NCI-H1105 (cell line): ENCODE data around the gene HSP90AB1.

Experiments used
- DNase-seq: peaks from one replicate; lab custom pipeline; 2025; lab: John Stamatoyannopoulos, UW

Gene HSP90AB1

DNA sequence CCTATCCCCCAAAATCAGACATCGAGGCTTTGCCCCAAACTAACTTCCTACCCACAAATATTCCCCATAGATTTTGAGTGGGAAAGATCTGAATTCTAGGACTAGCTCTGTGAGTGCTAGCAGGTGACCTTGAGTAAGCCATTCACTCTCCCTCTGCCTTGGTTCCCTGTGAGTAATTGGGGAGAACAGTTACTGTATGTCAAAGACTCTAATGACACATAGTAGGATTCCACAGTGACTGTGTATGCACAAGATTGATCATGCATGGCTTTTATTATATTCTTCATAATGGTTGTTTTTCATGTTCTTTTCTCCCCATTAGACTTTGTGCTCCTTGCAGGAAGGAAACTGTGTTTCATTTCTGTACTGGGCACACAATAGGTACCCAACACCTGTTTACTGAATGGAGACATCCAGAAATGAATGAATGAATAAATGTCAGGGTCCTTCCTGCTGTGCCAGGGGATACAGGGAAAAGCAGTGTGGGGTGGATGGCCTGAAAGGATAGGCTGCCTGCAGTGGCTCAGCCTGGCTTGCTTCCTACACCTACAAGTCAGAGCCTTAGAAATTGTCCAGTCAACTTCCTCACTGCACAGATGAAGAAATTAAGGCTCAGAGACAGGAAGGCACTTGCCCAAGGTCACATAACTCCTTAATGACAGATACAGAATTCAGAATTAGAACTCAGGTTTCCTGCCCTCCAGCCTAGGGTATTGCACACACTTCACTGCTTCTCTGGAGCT is 22.4 kb downstream of the HSP90AB1 start:
- no peak for DNase-seq

DNA sequence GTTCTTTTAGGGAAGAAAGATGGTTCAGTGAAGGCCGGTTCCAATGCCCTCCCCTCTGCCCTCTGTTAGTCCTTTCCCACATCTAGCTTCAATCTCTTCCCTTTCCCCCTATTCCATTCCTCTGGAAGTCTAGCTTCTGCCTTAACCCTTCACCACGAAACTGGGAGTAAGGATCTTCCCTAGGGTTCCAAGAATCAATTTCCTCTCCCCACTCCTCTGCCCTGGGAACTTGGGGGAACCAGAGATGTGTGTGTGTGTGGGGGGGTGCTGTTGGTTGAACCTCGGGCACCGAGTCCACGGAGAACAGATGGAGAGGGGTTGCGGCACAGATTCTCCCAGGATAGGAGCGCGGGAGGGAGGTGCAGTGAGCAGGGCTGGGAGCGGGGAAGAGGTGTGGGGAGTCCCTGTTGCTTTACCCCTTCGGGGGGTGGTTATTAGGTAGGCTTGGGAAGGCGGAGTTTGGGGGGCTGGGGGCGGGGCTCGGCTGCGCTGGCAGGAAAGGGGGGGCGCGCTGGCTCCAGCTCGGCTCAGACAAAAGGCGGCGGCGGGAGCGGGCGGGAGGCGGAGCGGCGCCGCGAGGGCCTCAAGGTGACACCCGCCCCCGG is 23.1 kb downstream of the HSP90AB1 start, which contains the start of gene TMEM151B:
Gene TMEM151B (plus strand): TSS at position 530 of the 605 bp plus-strand sequence. CDS start 293 bp downstream, outside the sequence.
- DNase-seq: peak; percentile 43

DNA sequence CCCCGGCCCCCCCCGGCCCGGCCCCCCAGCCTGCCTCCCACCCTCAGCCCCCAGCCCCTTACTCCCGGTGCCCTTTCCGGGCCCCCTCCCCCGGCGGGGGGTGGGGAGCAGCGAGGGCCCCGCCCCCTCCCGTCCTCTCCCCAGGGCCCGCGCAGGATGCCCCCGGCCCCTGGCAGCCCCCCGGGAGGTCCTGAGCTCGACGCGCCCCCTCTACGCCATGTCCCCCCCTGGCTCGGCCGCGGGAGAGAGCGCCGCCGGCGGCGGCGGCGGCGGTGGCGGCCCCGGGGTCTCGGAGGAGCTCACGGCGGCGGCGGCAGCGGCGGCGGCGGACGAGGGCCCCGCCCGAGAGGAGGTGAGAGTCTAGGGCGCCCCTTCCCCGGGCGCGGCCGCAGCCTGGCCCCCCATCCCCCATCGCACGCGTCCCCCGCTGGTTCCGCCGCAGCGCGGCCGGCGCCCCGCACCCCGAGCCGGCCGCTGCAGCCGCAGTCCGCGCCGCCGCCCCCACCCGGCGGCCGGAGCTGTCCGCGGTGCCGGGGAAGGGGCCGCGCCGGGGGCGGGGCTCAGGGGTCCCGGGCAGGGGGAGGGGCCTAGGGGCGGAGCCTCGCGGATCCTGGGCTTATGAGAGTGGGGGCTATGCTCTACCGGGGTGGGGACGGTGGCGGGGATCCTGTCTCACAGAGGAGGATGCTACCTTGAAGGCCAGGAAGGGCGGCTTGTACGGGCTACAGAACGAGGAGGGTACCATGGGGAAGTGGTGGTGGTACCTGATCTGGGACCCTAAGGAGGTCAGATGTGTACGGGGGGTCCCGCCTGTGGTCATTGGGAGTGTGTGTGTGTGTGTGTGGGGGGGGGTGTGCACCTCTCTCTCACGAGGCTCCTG is 23.9 kb downstream of the HSP90AB1 start:
- DNase-seq: peak; percentile 45

DNA sequence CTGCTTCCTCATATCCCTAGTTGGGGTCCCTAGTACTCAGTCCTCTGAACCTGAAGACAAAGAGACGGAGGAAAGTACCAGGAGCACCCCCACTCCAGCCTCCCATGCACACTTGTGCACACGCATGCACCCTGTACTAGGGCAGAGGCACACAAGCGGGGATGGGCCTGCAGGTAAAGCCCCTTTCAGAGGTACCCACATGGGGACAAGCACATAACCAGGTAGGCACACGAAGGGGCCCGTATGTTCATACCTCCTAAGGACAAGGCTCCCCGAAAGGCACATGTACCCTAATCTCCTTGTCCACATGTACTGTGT is 24.5 kb downstream of the HSP90AB1 start:
- no peak for DNase-seq

DNA sequence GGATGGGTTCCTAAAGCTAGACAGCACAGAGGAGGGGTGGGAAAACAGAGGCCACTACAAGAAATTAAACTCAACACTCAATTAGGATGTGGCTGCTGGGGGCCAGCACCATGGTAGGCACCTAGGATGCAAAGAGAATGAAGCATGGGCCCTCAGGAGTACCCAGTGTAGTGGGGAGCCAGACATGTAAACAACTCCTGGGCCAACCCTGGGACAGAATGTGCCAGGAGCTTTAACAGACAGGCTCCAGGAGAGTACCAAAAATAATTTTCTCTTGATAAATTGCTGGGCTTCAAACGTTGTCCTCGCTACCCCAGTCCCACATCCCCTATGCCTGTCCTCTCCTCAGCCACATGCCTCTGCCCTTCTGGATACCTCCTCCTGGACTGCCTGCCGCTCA is 25.0 kb downstream of the HSP90AB1 start:
- DNase-seq: no peak

DNA sequence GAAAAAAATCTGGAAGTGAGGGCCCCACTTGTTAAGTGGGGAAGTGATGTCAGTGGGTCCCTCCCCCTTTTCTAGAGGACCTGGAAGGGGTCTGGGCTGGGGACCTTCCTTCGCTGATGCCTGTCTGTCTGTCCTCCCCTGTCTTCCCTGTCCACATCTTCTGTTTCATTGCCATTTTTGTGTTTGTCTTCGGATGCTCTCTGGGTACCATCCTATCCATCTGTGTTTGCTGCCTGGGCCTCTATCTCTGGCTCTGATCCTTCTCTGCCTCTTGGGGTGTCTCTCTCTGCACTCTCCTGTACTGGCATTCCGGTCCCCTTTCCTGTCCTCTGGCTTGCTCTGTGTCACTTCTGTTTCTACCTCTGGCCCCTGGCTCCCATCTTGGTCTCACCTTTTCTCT is 25.6 kb downstream of the HSP90AB1 start:
- DNase-seq: no peak

DNA sequence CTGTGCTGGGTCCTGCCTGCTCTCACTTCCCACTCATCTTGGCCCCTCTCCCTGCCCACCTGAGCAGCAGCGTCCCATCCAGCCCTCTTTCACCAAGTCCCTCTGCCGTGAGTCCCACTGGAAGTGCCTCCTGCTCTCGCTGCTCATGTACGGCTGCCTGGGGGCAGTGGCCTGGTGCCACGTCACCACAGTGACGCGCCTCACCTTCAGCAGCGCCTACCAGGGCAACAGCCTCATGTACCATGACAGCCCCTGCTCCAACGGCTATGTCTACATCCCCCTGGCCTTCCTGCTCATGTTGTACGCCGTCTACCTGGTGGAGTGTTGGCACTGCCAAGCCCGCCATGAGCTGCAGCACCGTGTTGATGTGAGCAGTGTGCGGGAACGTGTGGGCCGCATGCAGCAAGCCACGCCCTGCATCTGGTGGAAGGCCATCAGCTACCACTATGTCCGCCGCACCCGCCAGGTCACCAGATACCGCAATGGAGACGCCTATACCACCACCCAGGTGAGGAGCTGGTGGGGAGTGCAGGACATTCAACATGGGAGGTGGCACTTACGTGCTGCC is 26.2 kb downstream of the HSP90AB1 start:
- no peak for DNase-seq

DNA sequence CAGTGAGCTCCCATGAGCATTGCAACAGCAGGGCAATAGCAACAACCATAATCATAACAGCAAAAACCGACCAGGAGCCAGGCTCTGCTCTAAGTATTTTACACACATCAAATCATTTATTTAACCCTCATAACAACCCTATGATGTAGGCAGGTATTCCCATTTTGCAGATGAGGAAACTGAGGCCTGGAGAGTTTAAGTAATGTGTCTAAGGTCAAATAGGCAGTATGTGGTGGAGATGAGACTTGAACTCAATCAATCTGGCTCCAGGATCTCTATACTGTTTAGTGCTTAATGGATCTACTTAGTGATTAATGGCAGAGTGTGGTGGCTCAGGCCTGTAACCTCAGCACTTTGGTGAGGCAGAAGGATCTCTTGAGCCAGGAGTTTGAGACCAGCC is 26.7 kb downstream of the HSP90AB1 start:
- no peak for DNase-seq

DNA sequence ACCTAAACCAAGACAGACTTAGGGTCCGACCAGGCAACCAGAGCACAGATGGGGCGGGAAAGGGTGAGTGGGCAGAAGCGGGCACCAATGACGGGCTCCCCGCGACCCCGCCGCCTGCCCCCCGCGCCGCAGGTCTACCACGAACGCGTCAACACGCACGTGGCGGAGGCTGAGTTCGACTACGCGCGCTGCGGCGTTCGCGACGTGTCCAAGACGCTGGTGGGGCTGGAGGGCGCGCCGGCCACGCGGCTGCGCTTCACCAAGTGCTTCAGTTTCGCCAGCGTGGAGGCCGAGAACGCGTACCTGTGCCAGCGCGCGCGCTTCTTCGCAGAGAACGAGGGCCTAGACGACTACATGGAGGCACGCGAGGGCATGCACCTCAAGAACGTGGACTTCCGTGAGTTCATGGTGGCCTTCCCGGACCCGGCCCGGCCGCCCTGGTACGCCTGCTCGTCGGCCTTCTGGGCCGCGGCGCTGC is 28.4 kb downstream of the HSP90AB1 start:
- DNase-seq: no peak

DNA sequence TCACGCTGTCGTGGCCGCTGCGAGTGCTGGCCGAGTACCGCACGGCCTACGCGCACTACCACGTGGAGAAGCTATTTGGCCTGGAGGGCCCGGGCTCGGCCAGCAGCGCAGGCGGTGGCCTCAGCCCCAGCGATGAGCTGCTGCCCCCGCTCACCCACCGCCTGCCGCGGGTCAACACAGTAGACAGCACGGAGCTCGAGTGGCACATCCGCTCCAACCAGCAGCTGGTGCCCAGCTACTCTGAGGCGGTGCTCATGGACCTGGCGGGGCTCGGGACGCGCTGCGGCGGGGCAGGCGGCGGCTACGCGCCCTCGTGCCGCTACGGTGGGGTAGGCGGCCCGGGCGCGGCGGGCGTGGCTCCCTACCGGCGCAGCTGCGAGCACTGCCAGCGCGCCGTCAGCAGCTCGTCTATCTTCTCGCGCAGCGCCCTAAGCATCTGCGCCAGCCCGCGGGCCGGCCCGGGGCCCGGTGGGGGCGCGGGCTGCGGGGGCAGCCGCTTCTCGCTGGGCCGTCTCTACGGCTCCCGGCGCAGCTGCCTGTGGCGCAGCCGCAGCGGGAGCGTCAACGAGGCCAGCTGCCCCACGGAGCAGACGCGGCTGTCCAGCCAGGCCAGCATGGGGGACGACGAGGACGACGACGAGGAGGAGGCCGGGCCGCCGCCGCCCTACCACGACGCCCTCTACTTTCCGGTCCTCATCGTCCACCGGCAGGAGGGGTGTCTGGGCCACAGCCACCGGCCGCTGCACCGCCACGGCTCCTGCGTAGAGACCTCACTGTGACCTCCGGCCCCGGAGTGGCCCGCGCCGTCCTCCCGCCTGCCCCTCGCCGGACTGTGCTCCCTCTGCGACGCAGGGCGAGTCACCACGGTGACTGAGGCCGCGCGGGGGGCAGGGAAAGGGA is 29.1 kb downstream of the HSP90AB1 start:
- DNase-seq: no peak

DNA sequence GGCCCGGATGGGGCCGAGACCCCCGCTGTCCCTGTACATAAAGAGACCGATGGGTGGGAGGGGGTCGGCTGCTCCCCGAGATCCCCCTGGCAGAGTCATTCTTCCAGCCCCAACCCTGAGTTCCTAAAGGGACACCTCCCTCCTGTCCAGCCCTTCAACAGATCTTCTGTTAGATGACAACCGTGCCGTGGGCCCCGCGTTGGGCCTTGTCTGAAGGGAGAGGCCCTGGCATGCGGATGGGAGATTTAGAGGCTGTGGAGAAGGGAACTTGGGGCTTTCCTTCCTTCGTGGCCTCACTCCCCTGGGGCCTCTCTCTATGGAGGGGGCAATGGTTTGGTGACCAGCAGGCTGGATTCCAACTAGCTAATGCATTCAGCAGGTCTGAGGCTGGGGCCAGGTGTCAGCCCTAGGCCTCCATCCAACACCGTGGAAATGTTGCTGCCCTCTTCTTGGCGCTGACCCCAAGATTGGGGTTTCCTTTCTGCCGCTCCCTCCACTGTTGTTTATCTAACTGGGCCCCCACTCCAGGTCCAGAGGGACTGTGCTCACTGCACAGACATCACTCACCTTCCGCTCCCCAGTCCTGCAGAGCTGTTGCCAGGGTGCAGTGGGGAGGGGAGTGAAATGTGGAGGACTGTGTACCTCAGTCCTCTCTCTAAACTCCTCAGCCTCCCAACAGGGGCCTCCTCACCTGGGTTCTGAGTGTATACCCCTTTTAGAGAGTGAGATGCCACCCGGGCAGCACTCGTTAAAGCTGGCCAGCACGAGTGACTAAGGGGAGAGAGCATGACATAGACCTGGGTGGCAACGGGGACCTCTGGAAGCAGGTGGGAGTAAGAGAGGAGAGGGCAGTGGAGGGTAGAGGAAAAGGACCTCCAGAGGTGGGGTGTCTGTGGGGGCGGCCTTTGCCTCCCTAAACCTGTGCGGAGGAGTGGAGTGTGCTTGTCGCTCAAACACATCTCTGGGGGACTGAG is 30.1 kb downstream of the HSP90AB1 start:
- DNase-seq: no peak

DNA sequence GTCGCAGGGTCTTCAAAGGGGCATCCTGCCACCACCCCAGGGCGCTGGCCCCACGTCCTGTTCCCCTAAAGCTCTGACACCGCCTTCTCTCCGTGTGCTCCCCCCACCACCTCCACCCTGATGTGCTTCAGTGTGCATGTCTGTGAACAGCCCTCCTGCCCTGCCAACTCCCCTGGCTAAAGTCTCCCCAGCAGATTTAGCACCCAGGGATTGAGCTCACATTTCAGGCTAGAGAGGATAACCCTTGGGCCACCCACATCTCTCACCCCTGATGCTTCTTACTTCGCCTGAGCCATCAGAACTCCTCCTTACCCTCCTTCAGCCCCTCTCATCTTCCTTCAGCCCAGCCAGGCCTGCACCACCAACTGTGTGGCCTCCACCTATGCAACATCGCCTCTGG is 30.9 kb downstream of the HSP90AB1 start:
- no peak for DNase-seq

DNA sequence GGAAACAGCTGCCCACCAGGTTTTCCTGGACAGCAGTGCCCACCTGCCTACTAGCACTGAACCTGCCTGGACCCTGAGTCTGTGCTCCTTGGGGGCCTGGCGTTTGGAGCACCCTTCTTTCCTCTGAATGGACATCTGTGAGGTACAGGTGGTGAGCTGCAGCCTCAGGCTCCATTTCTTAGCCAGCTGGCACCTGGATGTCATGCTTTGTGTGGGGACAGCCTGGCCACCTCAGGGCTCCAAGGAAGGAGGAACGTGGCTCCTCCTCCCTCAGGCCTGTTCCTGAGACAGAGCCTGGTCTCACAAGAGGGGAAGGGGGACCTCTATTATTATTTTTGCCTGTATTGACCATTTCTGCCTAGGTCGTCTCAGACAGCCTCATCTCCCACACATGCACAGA is 31.4 kb downstream of the HSP90AB1 start:
- no peak for DNase-seq

DNA sequence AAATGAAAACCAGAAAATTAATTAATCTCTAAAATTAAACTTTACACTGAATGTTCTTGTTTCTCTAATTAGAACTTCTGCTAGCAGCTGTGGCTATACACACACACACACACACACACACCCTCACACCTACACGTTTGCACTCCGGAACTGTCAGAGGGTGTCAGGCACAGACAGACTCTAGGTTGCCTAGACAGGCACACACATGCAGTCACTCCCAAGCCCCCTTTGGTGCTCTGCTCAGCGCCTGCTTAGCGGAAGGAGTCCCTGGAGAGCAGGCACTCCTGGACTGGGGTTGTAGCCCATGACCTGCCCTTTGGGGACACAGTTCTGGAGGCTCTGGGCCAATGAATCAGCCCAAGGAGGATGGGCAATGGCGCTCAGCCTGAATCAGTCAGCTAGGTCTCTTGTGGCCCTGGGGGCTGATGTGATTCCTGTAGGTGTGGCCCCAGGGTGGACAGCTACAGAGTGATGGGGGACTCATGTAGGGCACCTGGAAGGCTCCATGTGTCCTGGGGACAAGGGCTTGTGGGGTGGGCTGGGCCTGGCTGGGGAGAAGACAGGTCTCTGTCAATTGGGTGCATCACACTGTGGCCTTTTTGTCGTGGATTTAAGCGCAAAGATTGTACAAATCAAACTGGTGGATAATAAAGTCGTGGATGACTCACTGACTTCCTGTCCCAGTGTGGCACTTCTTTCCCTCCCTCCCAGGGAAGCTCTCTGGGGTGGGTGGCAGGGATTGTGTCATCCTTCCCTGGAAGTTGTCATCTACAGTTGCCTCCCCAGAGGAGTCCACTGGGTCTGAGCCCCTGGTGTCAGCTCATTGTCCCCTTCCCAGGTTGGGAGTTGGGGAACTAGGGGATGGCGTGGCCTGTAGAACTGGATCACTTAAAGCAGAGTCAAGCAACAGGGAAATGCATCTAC is 32.1 kb downstream of the HSP90AB1 start:
- no peak for DNase-seq

DNA sequence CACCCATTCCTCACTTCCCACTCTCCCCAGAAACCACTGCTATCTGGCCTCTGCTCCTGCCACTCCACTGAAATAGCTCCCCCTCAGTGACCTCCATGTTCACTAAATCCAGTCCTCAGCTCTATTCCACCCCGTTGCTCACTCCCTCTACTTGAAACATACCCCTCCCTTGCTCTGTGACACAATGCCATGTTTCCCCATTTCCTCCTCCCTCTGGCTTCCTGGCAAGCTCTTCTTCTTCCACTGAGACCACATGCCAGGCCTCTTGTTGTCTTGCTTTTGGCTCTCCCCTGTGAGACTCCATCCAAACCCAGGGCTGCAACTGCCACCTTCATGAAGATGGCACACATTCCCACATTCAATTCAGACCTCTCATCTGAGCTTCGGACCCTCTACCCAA is 37.2 kb downstream of the HSP90AB1 start:
- no peak for DNase-seq

DNA sequence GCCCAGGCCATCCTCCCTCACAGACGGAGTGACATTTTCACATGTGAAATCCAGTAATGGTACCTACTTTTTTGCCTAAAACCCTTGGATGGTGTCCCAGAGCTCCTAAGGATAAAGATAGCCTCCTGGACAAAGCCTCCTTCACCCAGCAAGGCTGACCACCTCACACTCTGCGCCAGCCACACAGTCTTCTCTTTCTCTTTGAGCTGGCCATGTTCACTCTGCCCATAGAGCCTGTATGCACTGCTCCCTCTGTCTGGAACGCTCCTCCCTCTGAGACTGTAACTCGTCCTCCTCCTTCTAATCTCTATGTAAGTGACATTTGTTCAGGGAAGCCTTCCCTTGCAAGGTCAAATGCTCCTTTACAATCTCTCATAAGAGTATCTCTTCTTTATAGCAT is 38.0 kb downstream of the HSP90AB1 start:
- DNase-seq: no peak

DNA sequence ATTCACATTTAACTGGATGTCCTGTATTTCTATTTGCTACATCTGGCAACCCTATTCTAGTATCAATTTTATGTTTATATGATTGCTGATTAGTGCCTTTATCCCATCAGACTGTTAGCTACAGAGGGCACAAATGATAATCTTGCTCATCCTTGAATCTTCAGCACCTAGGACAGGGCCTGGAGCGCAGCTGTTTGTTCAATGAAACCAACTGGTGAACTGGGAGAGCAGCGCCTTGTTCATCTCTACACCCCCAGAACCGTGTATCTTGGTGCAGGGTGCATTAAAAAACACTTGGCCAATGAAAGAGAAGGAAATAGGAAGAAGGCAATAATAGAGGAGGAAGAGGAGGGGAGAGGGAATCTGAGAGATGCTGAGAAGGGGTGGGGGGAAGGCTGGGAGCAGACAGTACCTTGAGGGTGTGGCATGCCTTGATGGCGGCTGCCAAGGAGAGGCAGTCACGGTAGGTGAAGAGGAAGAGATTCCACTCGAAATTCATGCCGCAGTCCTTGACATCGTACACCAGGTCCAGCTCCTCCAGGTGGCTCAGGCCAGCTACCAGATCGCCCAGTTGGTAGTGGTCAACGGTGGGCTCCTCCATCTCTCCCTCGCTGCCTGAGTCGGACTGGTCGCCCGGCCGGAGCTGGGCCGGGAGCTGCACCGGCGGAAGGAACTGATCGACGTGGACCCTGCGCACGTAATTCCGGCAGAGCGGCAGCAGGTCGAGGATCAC is 38.8 kb downstream of the HSP90AB1 start:
- DNase-seq: no peak

DNA sequence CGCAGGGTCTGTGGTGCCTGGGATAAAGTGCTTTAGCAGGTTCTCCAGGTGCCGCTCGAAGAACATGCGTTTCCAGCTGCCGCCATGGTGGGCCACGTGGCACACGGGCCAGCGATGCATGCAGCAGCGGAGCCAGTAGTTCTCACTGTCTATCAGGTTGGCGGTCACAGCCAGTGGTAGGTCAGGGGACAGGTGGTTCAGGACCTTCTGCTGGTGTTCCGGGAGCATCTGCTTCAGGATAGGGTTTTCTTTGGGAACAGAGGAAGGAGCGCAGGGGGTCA is 39.3 kb downstream of the HSP90AB1 start:
- no peak for DNase-seq

DNA sequence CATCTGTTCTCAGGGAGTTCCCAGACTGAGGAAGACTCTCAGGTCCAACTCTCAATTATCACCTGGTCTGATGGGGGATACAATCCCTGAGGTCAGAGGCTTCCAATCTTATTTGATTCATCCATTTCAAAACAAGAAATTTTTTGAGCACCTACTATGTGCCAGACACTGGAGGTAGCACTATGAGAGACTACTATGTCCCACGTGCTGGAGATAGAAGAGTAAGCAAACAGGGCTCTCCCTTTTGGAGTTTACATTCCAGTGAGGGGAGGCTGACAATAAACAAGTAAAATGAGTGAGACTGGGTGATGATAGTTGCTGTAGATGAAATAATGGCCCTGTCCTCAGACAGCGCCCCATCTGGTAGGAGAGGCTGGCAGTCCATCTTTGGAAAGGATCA is 39.8 kb downstream of the HSP90AB1 start:
- no peak for DNase-seq
